ENCODE measurements around the gene INTS12. TPM values are rescaled to one million over a fixed set of nuclear protein-coding genes. Genes with fewer than 3 reads are reported as not detected.

Gene INTS12
- total RNA-seq, 2 donors from 2014 or later, result 13.5 to 15.7 TPM

GRCh38 chr4:105661028-105661427, 47.5 kb downstream of the INTS12 start:
- H3K4me3 Mint-ChIP-seq, result no peak overlapping the region
- no peak for TF ChIP-seq CTCF (conservative IDR thresholded peaks at IDR 0.05)
- Histone ChIP-seq H3K27me3 (ENCODE audit: control insufficient read depth, insufficient read depth, low read length, poor library complexity, severe bottlenecking) (no peaks in the 10 kb centered on the region), H3K36me3 (ENCODE audit: control insufficient read depth, insufficient read depth, low read length) (no peaks in the 10 kb centered on the region), H3K4me3 (ENCODE audit: low read length) (no peak overlapping the region), H3K4me1 (ENCODE audit: control insufficient read depth, insufficient read depth, low read length) (no peaks in the 10 kb centered on the region), H3K9ac (ENCODE audit: extremely low read depth, low read length, poor library complexity, severe bottlenecking) (no peak overlapping the region), H3K27ac (ENCODE audit: low read depth, low read length) (no peak overlapping the region), H3K9me3 (ENCODE audit: control insufficient read depth, low read length) (no peaks in the 10 kb centered on the region)
- H3K27me3 Mint-ChIP-seq (ENCODE audit: insufficient read depth), result peaks cover 3% of the 10 kb centered on the region
- H3K27ac Mint-ChIP-seq, result no peak overlapping the region
- 98% methylated on average over 3 of the region's 3 CpGs; no CpG with 5 or more reads in 1 of the 2 experiments for WGBS, 2 experiments (ENCODE audit: insufficient coverage in 1 of 2, insufficient read length in 1 of 2)
- H3K4me1 Mint-ChIP-seq, result no peaks in the 10 kb centered on the region
- no peaks in the 10 kb centered on the region for H3K9me3 Mint-ChIP-seq
- no peak for DNase-seq
- no peaks in the 10 kb centered on the region for H3K36me3 Mint-ChIP-seq (ENCODE audit: low read depth)

GRCh38 chr4:105659190-105659589, 49.3 kb downstream of the INTS12 start:
- Histone ChIP-seq H3K27ac (ENCODE audit: low read depth, low read length) (no peak overlapping the region), H3K9ac (ENCODE audit: extremely low read depth, low read length, poor library complexity, severe bottlenecking) (no peak overlapping the region), H3K4me3 (ENCODE audit: low read length) (no peak overlapping the region), H3K36me3 (ENCODE audit: control insufficient read depth, insufficient read depth, low read length) (no peaks in the 10 kb centered on the region), H3K27me3 (ENCODE audit: control insufficient read depth, insufficient read depth, low read length, poor library complexity, severe bottlenecking) (no peaks in the 10 kb centered on the region), H3K4me1 (ENCODE audit: control insufficient read depth, insufficient read depth, low read length) (no peaks in the 10 kb centered on the region), H3K9me3 (ENCODE audit: control insufficient read depth, low read length) (no peaks in the 10 kb centered on the region)
- H3K9me3 Mint-ChIP-seq, result no peaks in the 10 kb centered on the region
- no peak overlapping the region for H3K27ac Mint-ChIP-seq
- WGBS, 2 experiments (ENCODE audit: insufficient coverage in 1 of 2, insufficient read length in 1 of 2), result 92 to 96% methylated on average over 4 of the region's 6 CpGs
- no peak for TF ChIP-seq CTCF (conservative IDR thresholded peaks at IDR 0.05)
- H3K4me1 Mint-ChIP-seq, result no peaks in the 10 kb centered on the region
- DNase-seq, result no peak
- H3K27me3 Mint-ChIP-seq (ENCODE audit: insufficient read depth), result peaks cover 10% of the 10 kb centered on the region
- no peaks in the 10 kb centered on the region for H3K36me3 Mint-ChIP-seq (ENCODE audit: low read depth)
- H3K4me3 Mint-ChIP-seq, result no peak overlapping the region

- Histone ChIP-seq H3K4me3 (ENCODE audit: low read length) (no peak overlapping the region), H3K27me3 (ENCODE audit: control insufficient read depth, insufficient read depth, low read length, poor library complexity, severe bottlenecking) (no peaks in the 10 kb centered on the region), H3K4me1 (ENCODE audit: control insufficient read depth, insufficient read depth, low read length) (no peaks in the 10 kb centered on the region), H3K27ac (ENCODE audit: low read depth, low read length) (no peak overlapping the region), H3K9me3 (ENCODE audit: control insufficient read depth, low read length) (no peaks in the 10 kb centered on the region), H3K9ac (ENCODE audit: extremely low read depth, low read length, poor library complexity, severe bottlenecking) (no peak overlapping the region), H3K36me3 (ENCODE audit: control insufficient read depth, insufficient read depth, low read length) (no peaks in the 10 kb centered on the region)
- DNase-seq, result no peak
- no peaks in the 10 kb centered on the region for H3K4me1 Mint-ChIP-seq
- TF ChIP-seq CTCF (conservative IDR thresholded peaks at IDR 0.05), result no peak
- no peak overlapping the region for H3K4me3 Mint-ChIP-seq
- no peak overlapping the region for H3K27ac Mint-ChIP-seq
- no peaks in the 10 kb centered on the region for H3K36me3 Mint-ChIP-seq (ENCODE audit: low read depth)
- peaks cover 8% of the 10 kb centered on the region for H3K27me3 Mint-ChIP-seq (ENCODE audit: insufficient read depth)
- no peaks in the 10 kb centered on the region for H3K9me3 Mint-ChIP-seq
Measured at GRCh38 chr4:105657117-105657765, 51.2 kb downstream of the INTS12 start.
